Stimulated activated CD4-positive, alpha-beta T cell treated with anti-CD3 and anti-CD28 coated beads, Interleukin-15, amount 100 ng/mL, for 48 hours (primary cell): ENCODE measurements around the gene RAPGEF4.
"Not testable (repeated sequence)": the region's sequence is repeated elsewhere in the genome, so short reads cannot be mapped to it uniquely, and the experiment has no call there.

Experiments
- DNase-seq, 2 donors: peaks; one replicate each; pipeline ENCODE4 v3.0.0-alpha.2; 2020; ENCODE audit warnings: low read depth in 2 of 2

RAPGEF4 gene

DNA sequence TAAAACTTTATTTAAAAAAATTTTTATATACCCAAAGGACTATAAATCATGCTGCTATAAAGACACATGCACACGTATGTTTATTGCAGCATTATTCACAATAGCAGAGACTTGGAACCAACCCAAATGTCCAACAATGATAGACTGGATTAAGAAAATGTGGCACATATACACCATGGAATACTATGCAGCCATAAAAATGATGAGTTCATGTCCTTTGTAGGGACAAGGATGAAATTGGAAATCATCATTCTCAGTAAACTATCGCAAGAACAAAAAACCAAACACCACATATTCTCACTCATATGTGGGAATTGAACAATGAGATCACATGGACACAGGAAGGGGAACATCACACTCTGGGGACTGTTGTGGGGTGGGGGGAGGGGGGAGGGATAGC, 358.0 kb downstream of the RAPGEF4 start:
- not testable (repeated sequence) for DNase-seq

DNA sequence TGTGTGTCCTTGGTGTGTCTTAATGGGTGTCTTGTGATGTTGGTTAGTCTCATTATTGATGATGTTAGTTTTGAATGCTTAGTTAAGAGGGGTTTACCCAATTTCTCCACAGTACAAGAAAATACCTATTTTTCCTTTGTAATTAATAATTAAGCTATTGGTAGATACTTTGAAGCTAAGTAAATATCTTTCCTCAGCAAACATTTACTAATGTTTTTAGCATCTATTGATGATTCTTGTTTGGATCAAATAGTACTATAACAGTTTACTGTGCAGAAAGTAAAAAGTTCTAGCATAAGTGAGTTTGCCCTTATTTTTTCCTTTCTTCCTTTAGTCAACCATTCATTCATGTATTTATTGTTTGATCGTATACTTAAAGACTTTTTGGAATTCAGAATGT, 359.1 kb downstream of the RAPGEF4 start:
- DNase-seq = no peak

DNA sequence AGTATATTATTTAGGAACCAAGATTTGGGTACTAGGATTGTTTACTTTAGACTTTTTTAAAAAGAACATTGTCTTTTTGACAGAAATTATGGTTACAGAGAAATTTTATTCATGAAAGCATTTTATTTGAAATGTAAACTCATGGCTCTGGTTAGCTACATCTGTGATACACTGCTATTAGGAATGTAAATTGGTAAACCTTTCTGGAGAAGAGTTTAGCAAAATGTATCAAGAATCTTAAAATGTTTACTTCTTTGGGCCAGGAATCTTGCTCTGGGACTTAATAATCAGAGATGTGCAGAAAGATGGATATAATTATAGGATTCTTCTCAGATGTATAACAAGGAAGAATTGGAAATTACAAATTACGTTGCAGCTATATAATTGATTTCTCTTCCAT, 359.7 kb downstream of the RAPGEF4 start:
- DNase-seq = no peak

DNA sequence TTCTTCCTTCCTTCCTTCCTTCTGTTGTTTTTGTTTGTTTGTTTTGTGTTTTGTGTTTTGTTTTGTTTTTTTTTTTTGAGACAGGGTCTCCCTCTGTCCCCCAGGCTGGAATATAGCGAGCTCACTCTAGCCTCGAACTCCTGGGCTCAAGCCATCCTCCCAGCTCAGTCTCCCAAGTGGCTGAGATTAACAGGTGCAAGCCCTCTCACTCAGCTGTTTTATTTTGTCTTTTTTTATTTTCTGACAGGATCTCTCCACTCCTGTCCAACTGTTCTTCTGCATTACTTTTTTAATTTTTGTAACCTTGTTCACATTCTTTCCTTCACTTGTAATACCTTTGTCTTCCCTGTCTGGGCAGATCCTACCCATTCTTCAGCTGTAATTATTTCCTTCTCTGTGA, 363.6 kb downstream of the RAPGEF4 start:
- DNase-seq = no peak

DNA sequence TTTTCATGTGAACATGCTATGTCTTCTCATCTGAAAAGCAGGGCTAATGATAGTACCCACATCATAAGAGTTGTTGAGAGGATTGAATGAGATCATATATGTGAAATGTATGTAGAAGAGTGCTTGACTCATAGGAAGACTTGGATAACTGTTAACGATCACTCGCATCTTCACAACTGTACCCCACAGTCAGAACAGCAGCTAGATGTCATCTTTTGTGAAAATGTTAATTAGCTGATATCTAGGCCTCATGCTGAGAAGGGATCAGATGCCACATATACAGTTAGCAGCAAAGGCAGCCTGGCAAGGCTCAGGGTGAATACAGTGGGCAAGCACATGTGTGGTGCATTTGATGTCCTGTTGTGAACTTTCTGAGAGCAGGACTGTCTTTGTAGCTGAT, 364.2 kb downstream of the RAPGEF4 start:
- no peak for DNase-seq

DNA sequence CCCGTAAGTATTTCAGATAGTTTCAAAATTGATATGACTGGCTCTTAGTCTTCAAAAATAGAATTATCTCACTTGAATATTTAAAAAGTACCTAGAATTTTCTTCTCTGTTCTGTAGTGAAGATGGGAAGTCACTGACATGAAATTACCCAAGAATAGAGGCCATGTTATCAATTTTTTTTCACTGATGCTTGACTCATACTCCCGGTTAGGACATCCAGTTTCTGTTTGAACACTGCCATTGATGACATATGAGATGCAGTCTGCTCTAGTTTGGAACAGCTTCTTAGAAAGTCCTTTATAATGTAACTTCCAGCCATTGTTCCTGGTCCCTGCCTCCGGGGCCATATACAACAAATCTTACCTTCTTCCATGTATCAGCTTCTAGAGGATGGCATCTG, 366.0 kb downstream of the RAPGEF4 start:
- no peak for DNase-seq
